Tibial nerve (tissue), 4 donors: ENCODE results near the gene PCDHA8. TPM values are rescaled to one million over a fixed set of nuclear protein-coding genes. Genes with fewer than 3 reads are reported as not detected.
"Not testable (repeated sequence)": the region's sequence is repeated elsewhere in the genome, so short reads cannot be mapped to it uniquely, and the experiment has no call there.

Source experiments
- DNase-seq, 2 donors: peaks; one replicate each; pipeline ENCODE4 v3.0.0-alpha.2; 2019; ENCODE audit warnings: low spot score in 2 of 2
- H3K27ac ChIP-seq, 4 donors: fragments of 200-600 bp; sonication (generic) in 3 of 4; one replicate each; pipeline ENCODE4 v1.5.1; 2017 to 2019; ENCODE audit warnings: mild to moderate bottlenecking in 1 of 4
- H3K27me3 ChIP-seq, 2 donors: fragments of 200-600 bp; sonication (generic) in 1 of 2; one replicate each; pipeline versions ENCODE4 v1.5.1 to v1.6.0; 2017 to 2019
- H3K36me3 ChIP-seq, 3 donors: fragments of 200-600 bp; sonication (generic); one replicate each; pipeline ENCODE4 v1.5.1; 2018 to 2019
- H3K4me1 ChIP-seq, 4 donors: fragments of 200-600 bp; sonication (generic) in 3 of 4; one replicate each; pipeline ENCODE4 v1.5.1; 2017 to 2019
- H3K4me3 ChIP-seq, 4 donors: fragments of 200-600 bp; sonication (generic) in 3 of 4; one replicate each; pipeline ENCODE4 v1.5.1; 2017 to 2019; ENCODE audit warnings: mild to moderate bottlenecking in 1 of 4, moderate library complexity in 1 of 4
- H3K9me3 ChIP-seq, 4 donors: fragments of 200-600 bp; sonication (generic) in 3 of 4; one replicate each; pipeline ENCODE4 v1.5.1; 2017 to 2019
- CTCF ChIP-seq, 5 experiments: fragments of 200-600 bp in 3 of 5; fragments of 450-650 bp in 2 of 5; sonication (generic) in 3 of 5; IDR thresholded peaks; one replicate each; pipeline ENCODE4 v1.5.1; 2016 to 2019; ENCODE audit warnings: antibody characterized with exemption in 5 of 5, mild to moderate bottlenecking in 3 of 5, moderate library complexity in 2 of 5
- EP300 ChIP-seq, 2 donors: sonication (generic); formaldehyde crosslinking; IDR thresholded peaks; one replicate each; pipeline ENCODE4 v1.6.1; 2017; ENCODE audit warnings: antibody characterized with exemption in 2 of 2, mild to moderate bottlenecking in 1 of 2
- POLR2A ChIP-seq, 2 donors: fragments of 450-650 bp; IDR thresholded peaks; one replicate each; pipeline ENCODE4 v1.6.1; 2017; ENCODE audit warnings: antibody characterized with exemption in 2 of 2, mild to moderate bottlenecking in 2 of 2, moderate library complexity in 2 of 2
- WGBS, 2 donors: methylation state at CpG; one replicate each; pipeline ENCODE4 v1.1.5; 2018; 5-methylcytosine and 5-hydroxymethylcytosine counted together
- total RNA-seq, 4 donors: library from RNA; depleted of rRNA; stranded (reverse); fragments of >200 nt; gene quantifications; one replicate each; pipeline ENCODE4 v1.1.0, GENCODE V29; 2016

PCDHA8 gene
- total RNA-seq, 4 donors from 2014 or later = 0.63 to 2.0 (median 0.84) TPM

- H3K27ac ChIP-seq = no peak overlapping the region
- H3K4me1 ChIP-seq = no peaks in the 10 kb centered on the region
- no peak for DNase-seq
- H3K36me3 ChIP-seq = peaks cover 0 to 6% (median 0%) of the 10 kb centered on the region in 3 donors
- H3K9me3 ChIP-seq = peaks cover 0 to 37% (median 5%) of the 10 kb centered on the region in 4 donors
- H3K4me3 ChIP-seq = no peak overlapping the region
- TF ChIP-seq POLR2A (IDR thresholded peaks at IDR 0.05) (no peak), EP300 (IDR thresholded peaks at IDR 0.05) (no peak), CTCF (IDR thresholded peaks at IDR 0.05) (no peak)
- 49 to 53% methylated on average over 59 to 74 of the region's 103 CpGs for WGBS, 2 donors
- no peaks in the 10 kb centered on the region for H3K27me3 ChIP-seq
Observed at GRCh38 chr5:140835622-140836510, 5.1 kb upstream of the PCDHA8 start.

GRCh38 chr5:140842798-140843733, 2.1 kb downstream of the PCDHA8 start:
- no peak for DNase-seq
- Histone ChIP-seq H3K36me3 (no peaks in the 10 kb centered on the region), H3K27me3 (no peaks in the 10 kb centered on the region), H3K4me3 (no peak overlapping the region), H3K9me3 (peaks cover 0 to 50% (median 6%) of the 10 kb centered on the region in 4 donors), H3K27ac (no peak overlapping the region), H3K4me1 (no peaks in the 10 kb centered on the region)
- no peak for TF ChIP-seq POLR2A (IDR thresholded peaks at IDR 0.05)
- TF ChIP-seq EP300 (IDR thresholded peaks at IDR 0.05) = no peak
- no peak for TF ChIP-seq CTCF (IDR thresholded peaks at IDR 0.05)
- WGBS, 2 donors = 44 to 50% methylated on average over 47 to 80 of the region's 87 CpGs

GRCh38 chr5:140848139-140849102, 7.4 kb downstream of the PCDHA8 start, which contains the start of gene PCDHA9:
Gene PCDHA9, plus strand, starts transcription at chr5:140848382. Its CDS starts 114 bp downstream, at chr5:140848496.
- H3K36me3 ChIP-seq, DNase-seq, H3K27ac ChIP-seq, H3K4me1 ChIP-seq, H3K4me3 ChIP-seq, H3K27me3 ChIP-seq: not testable (repeated sequence)
- 23 to 25% methylated on average over 24 to 34 of the region's 48 CpGs for WGBS, 2 donors
- peaks cover 0 to 62% (median 1%) of the 10 kb centered on the region in 4 donors for H3K9me3 ChIP-seq

DNA sequence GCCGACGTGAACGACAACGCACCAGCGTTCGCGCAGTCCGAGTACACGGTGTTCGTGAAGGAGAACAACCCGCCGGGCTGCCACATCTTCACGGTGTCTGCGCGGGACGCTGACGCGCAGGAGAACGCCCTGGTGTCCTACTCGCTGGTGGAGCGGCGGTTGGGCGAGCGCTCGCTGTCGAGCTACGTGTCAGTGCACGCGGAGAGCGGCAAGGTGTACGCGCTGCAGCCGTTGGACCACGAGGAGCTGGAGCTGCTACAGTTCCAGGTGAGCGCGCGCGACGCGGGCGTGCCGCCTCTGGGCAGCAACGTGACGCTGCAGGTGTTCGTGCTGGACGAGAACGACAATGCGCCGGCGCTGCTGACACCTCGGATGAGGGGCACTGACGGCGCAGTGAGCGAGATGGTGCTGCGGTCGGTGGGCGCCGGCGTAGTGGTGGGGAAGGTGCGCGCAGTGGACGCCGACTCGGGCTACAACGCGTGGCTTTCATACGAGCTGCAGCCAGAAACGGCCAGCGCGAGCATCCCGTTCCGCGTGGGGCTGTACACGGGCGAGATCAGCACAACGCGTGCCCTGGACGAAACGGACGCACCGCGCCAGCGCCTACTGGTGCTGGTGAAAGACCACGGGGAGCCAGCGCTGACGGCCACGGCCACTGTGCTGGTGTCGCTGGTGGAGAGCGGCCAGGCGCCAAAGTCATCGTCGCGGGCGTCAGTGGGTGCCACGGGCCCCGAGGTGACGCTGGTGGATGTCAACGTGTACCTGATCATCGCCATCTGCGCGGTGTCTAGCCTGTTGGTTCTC, 9.0 kb downstream of the PCDHA8 start:
- not testable (repeated sequence) for DNase-seq, H3K27ac ChIP-seq, H3K27me3 ChIP-seq, H3K4me1 ChIP-seq, H3K36me3 ChIP-seq, H3K4me3 ChIP-seq
- 48 to 52% methylated on average over 52 to 97 of the region's 101 CpGs for WGBS, 2 donors
- peaks cover 0 to 58% (median 1%) of the 10 kb centered on the region in 4 donors for H3K9me3 ChIP-seq
